KMS-11 (cell line): ENCODE results near the gene CNTN1.

ENCODE experiments used
- H2AFZ ChIP-seq: fragments of 200-600 bp; sonication (generic); 2 replicates; pipeline ENCODE4 v1.6.1; 2016; ENCODE audit warnings: antibody characterized with exemption, mixed run types, low read depth
- H3K27ac ChIP-seq: fragments of 200-600 bp; sonication (generic); 2 replicates; pipeline ENCODE4 v1.6.1; 2016; ENCODE audit warnings: mild to moderate bottlenecking, mixed run types
- H3K27me3 ChIP-seq: fragments of 200-600 bp; sonication (generic); 2 replicates; pipeline ENCODE4 v1.6.1; 2017; ENCODE audit warnings: mild to moderate bottlenecking, low read depth, mixed run types, moderate library complexity; ENCODE audit not compliant: insufficient read depth
- H3K36me3 ChIP-seq: fragments of 200-600 bp; sonication (generic); 2 replicates; pipeline ENCODE4 v1.6.1; 2017; ENCODE audit warnings: mild to moderate bottlenecking, mixed run types; ENCODE audit not compliant: insufficient read depth
- H3K4me1 ChIP-seq: fragments of 200-600 bp; sonication (generic); 2 replicates; pipeline ENCODE4 v1.6.1; 2016; ENCODE audit warnings: mild to moderate bottlenecking, low read depth, mixed run types; ENCODE audit not compliant: poor library complexity, severe bottlenecking
- H3K4me2 ChIP-seq: fragments of 200-600 bp; sonication (generic); 2 replicates; pipeline ENCODE4 v1.7.0; 2016; ENCODE audit warnings: mild to moderate bottlenecking, mixed run types
- H3K4me3 ChIP-seq: fragments of 200-600 bp; sonication (generic); IDR thresholded peaks from 2 replicates; pipeline ENCODE4 v1.6.1; 2017; ENCODE audit warnings: low read depth, low read length, mixed read lengths; ENCODE audit not compliant: insufficient read depth
- H3K79me2 ChIP-seq: fragments of 200-600 bp; sonication (generic); 2 replicates; pipeline ENCODE4 v1.6.1; 2016; ENCODE audit warnings: low read depth, mixed run types; ENCODE audit not compliant: insufficient read depth
- H3K9ac ChIP-seq: fragments of 200-600 bp; sonication (generic); 2 replicates; pipeline ENCODE4 v1.6.1; 2016; ENCODE audit warnings: mild to moderate bottlenecking, mixed run types
- H4K20me1 ChIP-seq: fragments of 200-600 bp; sonication (generic); 2 replicates; pipeline ENCODE4 v1.6.1; 2016; ENCODE audit warnings: mild to moderate bottlenecking, mixed run types; ENCODE audit not compliant: insufficient read depth
- CTCF ChIP-seq: fragments of 200-600 bp; sonication (generic); conservative IDR thresholded peaks from 2 replicates; pipeline ENCODE4 v1.6.1; 2017; ENCODE audit warnings: low read depth, mild to moderate bottlenecking, antibody characterized with exemption, low read length, moderate library complexity, mixed read lengths

Gene CNTN1

GRCh38 chr12:41032386-41032785, 340.1 kb downstream of the CNTN1 start:
- Histone ChIP-seq H3K27me3 (no peaks in the 10 kb centered on the region), H3K79me2 (no peaks in the 10 kb centered on the region), H4K20me1 (no peaks in the 10 kb centered on the region), H3K9ac (no peak overlapping the region), H3K27ac (no peak overlapping the region), H3K4me2 (no peak overlapping the region), H3K36me3 (no peaks in the 10 kb centered on the region; the same call in 1 of the 2 replicates), H3K4me3 (no peak overlapping the region), H3K4me1 (no peaks in the 10 kb centered on the region), H2AFZ (no peak overlapping the region)
- TF ChIP-seq CTCF: no peak

GRCh38 chr12:41034686-41035085, 342.4 kb downstream of the CNTN1 start:
- H3K4me2 ChIP-seq: no peak overlapping the region
- H4K20me1 ChIP-seq: no peaks in the 10 kb centered on the region
- H3K27me3 ChIP-seq: no peaks in the 10 kb centered on the region
- no peaks in the 10 kb centered on the region for H3K79me2 ChIP-seq
- no peak overlapping the region for H3K4me3 ChIP-seq
- no peak overlapping the region for H3K27ac ChIP-seq
- no peak for TF ChIP-seq CTCF
- H3K9ac ChIP-seq: no peak overlapping the region
- no peaks in the 10 kb centered on the region for H3K36me3 ChIP-seq
- H3K4me1 ChIP-seq: no peaks in the 10 kb centered on the region
- no peak overlapping the region for H2AFZ ChIP-seq

GRCh38 chr12:41039461-41039860, 347.2 kb downstream of the CNTN1 start:
- H3K27ac ChIP-seq: no peak overlapping the region
- no peak for TF ChIP-seq CTCF
- no peaks in the 10 kb centered on the region for H3K36me3 ChIP-seq
- H3K79me2 ChIP-seq: no peaks in the 10 kb centered on the region
- H3K4me2 ChIP-seq: no peak overlapping the region
- H2AFZ ChIP-seq: no peak overlapping the region
- H3K27me3 ChIP-seq: no peaks in the 10 kb centered on the region
- H4K20me1 ChIP-seq: no peaks in the 10 kb centered on the region
- H3K9ac ChIP-seq: no peak overlapping the region
- no peak overlapping the region for H3K4me3 ChIP-seq
- H3K4me1 ChIP-seq: no peaks in the 10 kb centered on the region

DNA sequence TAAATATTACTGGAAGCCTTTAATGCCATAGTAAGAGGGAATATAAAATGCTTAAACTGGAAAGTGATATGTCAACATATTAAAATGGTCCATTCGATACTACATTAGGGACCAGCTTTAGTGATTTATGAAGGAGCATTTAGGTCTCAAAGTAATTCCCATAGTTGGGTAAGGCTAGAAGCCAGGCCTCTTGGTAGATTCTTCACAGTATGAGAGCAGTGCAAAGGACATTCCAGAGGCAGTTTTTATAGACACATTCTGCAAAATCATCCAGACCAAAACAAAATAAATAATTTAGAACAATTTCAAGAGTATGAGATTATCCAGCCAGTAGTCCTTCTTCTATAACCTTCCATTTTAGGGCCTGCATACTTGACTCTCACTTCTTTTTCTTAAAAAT, 353.3 kb downstream of the CNTN1 start:
- no peak overlapping the region for H3K27ac ChIP-seq
- no peak overlapping the region for H3K4me3 ChIP-seq
- H3K4me2 ChIP-seq: no peak overlapping the region
- no peak for TF ChIP-seq CTCF
- H3K4me1 ChIP-seq: no peaks in the 10 kb centered on the region
- no peaks in the 10 kb centered on the region for H3K27me3 ChIP-seq
- no peaks in the 10 kb centered on the region for H4K20me1 ChIP-seq
- H3K36me3 ChIP-seq: no peaks in the 10 kb centered on the region
- H3K9ac ChIP-seq: no peak overlapping the region
- no peak overlapping the region for H2AFZ ChIP-seq
- no peaks in the 10 kb centered on the region for H3K79me2 ChIP-seq
